GM18526 (cell line): ENCODE data around the gene BRSK2.

Experiments
- POLR2A ChIP-seq: IDR thresholded peaks from 3 replicates; pipeline ENCODE4 v1.6.1; 2011; ENCODE audit not compliant: insufficient read length; ENCODE audit errors: extremely low read depth

BRSK2 gene

GRCh38 chr11:1487091-1487850, 97.5 kb downstream of the BRSK2 start:
- no peak for TF ChIP-seq POLR2A

GRCh38 chr11:1487851-1488574, 98.3 kb downstream of the BRSK2 start:
- no peak for TF ChIP-seq POLR2A

DNA sequence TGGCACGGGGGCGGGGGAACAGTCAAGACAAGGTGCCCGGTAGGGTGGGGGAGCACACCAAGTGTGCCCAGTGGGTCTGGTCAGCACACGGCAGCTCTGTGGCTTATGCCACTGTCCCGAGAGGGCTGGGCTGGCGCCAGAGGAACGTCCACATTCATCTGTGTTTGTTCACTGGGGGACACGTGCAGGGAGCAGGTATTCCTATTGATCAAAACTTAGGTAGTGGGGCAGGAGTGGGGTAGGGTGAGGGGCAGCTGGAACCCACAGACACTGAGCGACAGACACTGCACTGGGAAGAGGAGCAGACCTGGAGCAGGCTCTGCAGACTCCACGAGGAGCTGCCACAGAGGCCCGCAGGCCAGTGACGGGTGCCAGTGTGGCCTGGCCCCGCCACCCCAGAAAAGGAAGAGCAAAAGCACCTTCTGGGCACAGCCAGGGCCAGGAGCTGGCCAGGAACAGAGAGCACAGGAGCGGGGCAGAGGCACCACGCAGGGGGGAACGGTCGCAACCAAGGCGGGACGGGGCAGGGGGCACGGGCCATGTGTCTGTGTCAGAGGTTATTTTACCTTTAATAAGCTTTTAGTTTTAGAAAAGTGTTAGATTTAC, 98.9 kb downstream of the BRSK2 start:
- TF ChIP-seq POLR2A: no peak

GRCh38 chr11:1490651-1491050, 100.9 kb downstream of the BRSK2 start:
- TF ChIP-seq POLR2A: no peak

- TF ChIP-seq POLR2A: no peak
Observed at GRCh38 chr11:1491379-1491778, 101.6 kb downstream of the BRSK2 start.

- no peak for TF ChIP-seq POLR2A
Observed at GRCh38 chr11:1493650-1494244, 104.0 kb downstream of the BRSK2 start.

DNA sequence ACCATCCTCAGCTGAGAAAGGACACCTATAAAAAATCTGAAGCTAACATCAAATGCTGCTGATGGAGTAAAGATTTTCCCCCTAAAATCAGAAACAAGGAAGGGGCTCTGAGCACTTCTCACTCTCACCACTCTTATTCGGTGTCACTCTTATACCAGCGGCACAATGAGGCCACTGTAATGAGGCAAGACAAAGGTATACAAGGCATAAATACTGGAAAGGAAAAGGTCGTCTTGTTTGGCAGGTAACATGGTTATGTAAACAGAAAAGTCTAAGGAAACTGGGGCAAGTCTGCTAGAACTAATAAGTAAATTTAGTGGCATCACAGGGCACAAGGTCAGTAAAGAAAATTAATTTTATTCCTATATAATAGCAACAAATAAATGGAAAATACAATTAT, 104.9 kb downstream of the BRSK2 start:
- no peak for TF ChIP-seq POLR2A

DNA sequence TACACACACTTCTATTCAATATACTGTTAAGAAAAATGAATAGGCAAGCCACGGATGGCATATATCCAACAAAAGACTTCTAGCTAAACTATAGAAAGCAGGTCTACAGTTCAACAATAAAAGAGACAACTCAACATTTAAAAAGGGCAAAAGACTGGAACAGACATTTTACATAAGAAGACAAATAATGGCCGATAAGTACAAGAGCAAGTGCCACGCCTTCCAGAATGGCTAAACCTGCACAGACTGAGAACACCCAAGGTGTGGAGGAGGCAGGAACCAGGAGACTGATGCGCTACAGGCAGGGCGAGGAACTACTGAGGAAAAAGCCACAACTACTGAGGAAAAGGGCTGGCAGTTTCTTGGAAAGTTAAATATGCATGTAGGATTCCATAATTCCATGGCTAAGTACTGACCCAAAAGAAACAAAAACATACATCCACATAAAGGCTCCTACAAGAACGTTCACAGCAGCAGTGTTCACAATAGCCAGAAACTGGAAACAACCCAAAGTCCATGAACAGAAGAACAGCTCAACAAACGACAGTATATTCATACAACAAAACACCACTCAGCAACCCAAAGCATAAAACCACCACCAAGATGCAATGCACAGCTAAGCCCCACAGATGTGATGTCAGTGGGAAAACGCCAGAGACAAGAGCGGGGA, 106.5 kb downstream of the BRSK2 start:
- TF ChIP-seq POLR2A: no peak

DNA sequence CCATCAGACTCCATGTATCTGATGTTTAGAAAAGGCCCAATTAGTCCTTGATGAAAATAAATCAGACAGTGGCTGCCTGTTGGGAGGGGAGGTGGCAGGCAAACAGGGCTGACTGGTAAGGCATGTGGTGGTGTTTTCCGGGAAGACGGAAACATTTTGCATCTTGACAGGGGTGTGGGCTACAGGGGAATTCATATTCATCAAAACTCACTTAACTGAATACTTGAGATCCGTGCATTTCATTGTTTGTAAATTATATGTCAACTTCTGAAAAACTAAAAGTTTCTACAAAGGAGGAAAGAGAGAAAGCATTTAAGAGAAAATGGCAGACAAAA, 107.0 kb downstream of the BRSK2 start:
- TF ChIP-seq POLR2A: no peak

- TF ChIP-seq POLR2A: no peak
Observed at GRCh38 chr11:1497600-1497999, 107.9 kb downstream of the BRSK2 start.

GRCh38 chr11:1498262-1498661, 108.5 kb downstream of the BRSK2 start:
- no peak for TF ChIP-seq POLR2A

GRCh38 chr11:1499261-1499890, 109.6 kb downstream of the BRSK2 start:
- no peak for TF ChIP-seq POLR2A

DNA sequence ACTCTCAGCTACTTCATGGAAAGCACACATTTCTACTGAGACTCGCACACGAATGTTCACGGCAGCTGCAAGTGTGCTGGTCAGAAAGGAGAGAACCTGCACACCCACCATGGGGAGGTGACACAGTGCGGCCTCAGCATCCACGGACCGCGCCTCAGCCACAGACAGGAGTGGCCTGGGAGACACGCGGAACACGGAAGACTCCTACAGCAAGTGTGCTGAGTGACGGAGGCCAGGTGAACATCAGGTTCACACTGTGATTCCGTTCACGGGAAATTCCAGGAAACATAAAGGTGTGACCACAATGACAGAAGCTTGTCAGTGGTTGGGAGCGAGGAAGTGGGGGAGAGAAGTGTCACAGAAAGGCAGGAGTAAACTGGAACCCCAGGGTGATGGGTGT, 110.2 kb downstream of the BRSK2 start:
- TF ChIP-seq POLR2A: no peak

- no peak for TF ChIP-seq POLR2A
Observed at GRCh38 chr11:1500466-1501420, 111.0 kb downstream of the BRSK2 start.
